GM19193 (cell line): ENCODE measurements around the gene CDC5L.

Experiments
- POLR2A ChIP-seq: IDR thresholded peaks from 4 replicates; pipeline ENCODE4 v1.6.1; 2011; ENCODE audit not compliant: insufficient read depth, insufficient read length; ENCODE audit errors: extremely low read depth

CDC5L gene

GRCh38 chr6:44397424-44398164, 10.1 kb downstream of the CDC5L start:
- TF ChIP-seq POLR2A, result no peak

GRCh38 chr6:44399991-44400390, 12.5 kb downstream of the CDC5L start:
- no peak for TF ChIP-seq POLR2A

- TF ChIP-seq POLR2A, result no peak
Observed at GRCh38 chr6:44400572-44400971, 13.1 kb downstream of the CDC5L start.

- TF ChIP-seq POLR2A, result no peak
Observed at GRCh38 chr6:44401138-44401537, 13.6 kb downstream of the CDC5L start.

GRCh38 chr6:44404022-44404714, 16.7 kb downstream of the CDC5L start:
- TF ChIP-seq POLR2A, result no peak

GRCh38 chr6:44404715-44405099, 17.2 kb downstream of the CDC5L start:
- no peak for TF ChIP-seq POLR2A

- no peak for TF ChIP-seq POLR2A
Observed at GRCh38 chr6:44407951-44408670, 20.6 kb downstream of the CDC5L start.

- TF ChIP-seq POLR2A, result no peak
Observed at GRCh38 chr6:44409207-44409794, 21.8 kb downstream of the CDC5L start.

- no peak for TF ChIP-seq POLR2A
Observed at GRCh38 chr6:44410363-44410762, 22.9 kb downstream of the CDC5L start.

- TF ChIP-seq POLR2A, result no peak
Observed at GRCh38 chr6:44411141-44411540, 23.6 kb downstream of the CDC5L start.

- TF ChIP-seq POLR2A, result no peak
Observed at GRCh38 chr6:44415449-44415848, 27.9 kb downstream of the CDC5L start.

- no peak for TF ChIP-seq POLR2A
Observed at GRCh38 chr6:44415873-44416502, 28.5 kb downstream of the CDC5L start.

GRCh38 chr6:44422531-44422930, 35.0 kb downstream of the CDC5L start:
- TF ChIP-seq POLR2A, result no peak

- no peak for TF ChIP-seq POLR2A
Observed at GRCh38 chr6:44423306-44423705, 35.8 kb downstream of the CDC5L start.

GRCh38 chr6:44425951-44426350, 38.4 kb downstream of the CDC5L start:
- TF ChIP-seq POLR2A, result no peak
